Vagina (tissue), 2 donors: ENCODE results near the gene SLCO4C1. TPM values are rescaled to one million over a fixed set of nuclear protein-coding genes. Genes with fewer than 3 reads are reported as not detected.

Experiments
- DNase-seq, 2 donors: peaks; one replicate each; pipeline ENCODE4 v3.0.0-alpha.2; 2017; ENCODE audit errors: extremely low spot score in 2 of 2
- H3K27ac ChIP-seq: fragments of 200-600 bp; sonication (generic); one replicate; pipeline ENCODE4 v1.5.1; 2019
- H3K27me3 ChIP-seq: fragments of 200-600 bp; sonication (generic); one replicate; pipeline ENCODE4 v1.5.1; 2019
- H3K36me3 ChIP-seq, 2 donors: fragments of 200-600 bp; sonication (generic); one replicate each; pipeline ENCODE4 v1.5.1; 2017 to 2019
- H3K4me1 ChIP-seq: fragments of 200-600 bp; sonication (generic); one replicate; pipeline ENCODE4 v1.5.1; 2019
- H3K4me3 ChIP-seq, 2 donors: fragments of 200-600 bp; sonication (generic); 1 replicate in 1 of 2; 2 replicates in 1 of 2; pipeline ENCODE4 v1.5.1; 2016 to 2019
- H3K9me3 ChIP-seq: fragments of 200-600 bp; sonication (generic); one replicate; pipeline ENCODE4 v1.5.1; 2019
- POLR2A ChIP-seq, 2 donors: fragments of 450-650 bp; IDR thresholded peaks; one replicate each; pipeline ENCODE4 v1.6.1; 2017; ENCODE audit warnings: antibody characterized with exemption in 2 of 2, mild to moderate bottlenecking in 2 of 2, moderate library complexity in 2 of 2
- POLR2AphosphoS5 ChIP-seq, 2 donors: sonication (generic); formaldehyde crosslinking; IDR thresholded peaks; one replicate each; pipeline ENCODE4 v1.9.0; 2017; ENCODE audit warnings: antibody characterized with exemption in 2 of 2, mild to moderate bottlenecking in 2 of 2, low read depth in 1 of 2; ENCODE audit not compliant: insufficient read depth in 1 of 2
- intact Hi-C: fragments of 100-400 bp; cut with DNase I; formaldehyde crosslinking; loops from one replicate; pipeline ENCODE4 v1.15.1; 2023
- total RNA-seq: library from RNA; depleted of rRNA; stranded (reverse); fragments of >200 nt; gene quantifications from one replicate; pipeline ENCODE4 v1.2.3, GENCODE V29; 2016
- TF ChIP-seq, protein P1 (sequence below), 3 experiments: fragments of 450-650 bp in 2 of 3; fragments of 200-600 bp in 1 of 3; sonication (generic) in 1 of 3; IDR thresholded peaks; one replicate each; pipeline ENCODE4 v1.5.1; 2017 to 2019; ENCODE audit warnings: antibody characterized with exemption in 3 of 3, mild to moderate bottlenecking in 2 of 3, moderate library complexity in 2 of 3

The SLCO4C1 gene
- total RNA-seq, 1 donor from 2014 or later, result not detected

DNA sequence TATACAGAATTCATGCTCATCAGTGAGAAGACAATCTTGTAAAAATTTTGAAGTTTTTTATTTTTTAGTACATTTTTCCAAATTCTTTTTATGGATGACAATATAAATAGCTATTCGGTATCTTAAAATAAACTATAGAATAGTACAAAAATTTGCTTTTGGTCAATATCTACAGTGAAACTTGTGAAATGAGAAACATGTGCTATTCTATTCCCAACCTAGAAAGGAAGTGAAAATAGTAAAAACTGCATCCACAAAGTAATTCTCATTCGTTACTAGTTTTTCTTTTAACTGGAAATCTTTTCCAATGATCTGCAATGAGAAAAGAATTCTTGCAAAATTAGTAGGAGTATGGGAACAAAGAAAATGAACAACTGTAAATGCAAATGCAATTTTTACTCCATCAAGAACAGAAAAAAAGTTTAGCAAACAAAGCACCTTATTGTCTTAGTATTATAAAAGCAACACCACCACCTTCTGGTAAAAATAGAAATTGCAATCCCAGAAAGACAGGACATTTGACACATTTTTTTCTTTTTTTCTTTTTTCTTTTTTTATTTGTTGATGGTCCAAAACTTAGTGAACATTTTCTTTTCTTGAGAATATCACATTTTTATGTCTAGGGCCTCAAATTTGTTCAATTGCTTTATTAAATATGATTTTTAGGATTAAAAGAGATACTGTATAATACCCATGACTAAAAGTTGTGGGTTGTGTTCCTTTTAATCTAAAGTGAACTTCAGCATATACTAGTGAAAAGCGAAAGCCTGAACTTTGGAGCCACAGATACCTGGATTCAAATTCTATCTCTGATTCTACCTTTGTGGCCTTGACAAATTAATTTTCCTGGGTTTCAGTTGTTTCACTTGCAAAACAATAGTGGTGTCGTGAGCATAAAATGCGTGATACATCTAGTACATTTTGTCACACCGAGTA, 72.3 kb downstream of the SLCO4C1 start:
- Histone ChIP-seq H3K27me3 (no peaks in the 10 kb centered on the region), H3K9me3 (no peaks in the 10 kb centered on the region), H3K36me3 (no peaks in the 10 kb centered on the region), H3K4me1 (no peaks in the 10 kb centered on the region), H3K27ac (no peak overlapping the region), H3K4me3 (no peak overlapping the region)
- TF ChIP-seq, protein P1, sequence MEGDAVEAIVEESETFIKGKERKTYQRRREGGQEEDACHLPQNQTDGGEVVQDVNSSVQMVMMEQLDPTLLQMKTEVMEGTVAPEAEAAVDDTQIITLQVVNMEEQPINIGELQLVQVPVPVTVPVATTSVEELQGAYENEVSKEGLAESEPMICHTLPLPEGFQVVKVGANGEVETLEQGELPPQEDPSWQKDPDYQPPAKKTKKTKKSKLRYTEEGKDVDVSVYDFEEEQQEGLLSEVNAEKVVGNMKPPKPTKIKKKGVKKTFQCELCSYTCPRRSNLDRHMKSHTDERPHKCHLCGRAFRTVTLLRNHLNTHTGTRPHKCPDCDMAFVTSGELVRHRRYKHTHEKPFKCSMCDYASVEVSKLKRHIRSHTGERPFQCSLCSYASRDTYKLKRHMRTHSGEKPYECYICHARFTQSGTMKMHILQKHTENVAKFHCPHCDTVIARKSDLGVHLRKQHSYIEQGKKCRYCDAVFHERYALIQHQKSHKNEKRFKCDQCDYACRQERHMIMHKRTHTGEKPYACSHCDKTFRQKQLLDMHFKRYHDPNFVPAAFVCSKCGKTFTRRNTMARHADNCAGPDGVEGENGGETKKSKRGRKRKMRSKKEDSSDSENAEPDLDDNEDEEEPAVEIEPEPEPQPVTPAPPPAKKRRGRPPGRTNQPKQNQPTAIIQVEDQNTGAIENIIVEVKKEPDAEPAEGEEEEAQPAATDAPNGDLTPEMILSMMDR (IDR thresholded peaks at IDR 0.05), result no peak
- no peak for TF ChIP-seq POLR2AphosphoS5 (IDR thresholded peaks at IDR 0.05; ENCODE audit: insufficient read depth in 1 of 2, low read depth in 1 of 2)
- TF ChIP-seq POLR2A (IDR thresholded peaks at IDR 0.05), result no peak
- intact Hi-C loops, result no loop called here
- DNase-seq, result no peak

DNA sequence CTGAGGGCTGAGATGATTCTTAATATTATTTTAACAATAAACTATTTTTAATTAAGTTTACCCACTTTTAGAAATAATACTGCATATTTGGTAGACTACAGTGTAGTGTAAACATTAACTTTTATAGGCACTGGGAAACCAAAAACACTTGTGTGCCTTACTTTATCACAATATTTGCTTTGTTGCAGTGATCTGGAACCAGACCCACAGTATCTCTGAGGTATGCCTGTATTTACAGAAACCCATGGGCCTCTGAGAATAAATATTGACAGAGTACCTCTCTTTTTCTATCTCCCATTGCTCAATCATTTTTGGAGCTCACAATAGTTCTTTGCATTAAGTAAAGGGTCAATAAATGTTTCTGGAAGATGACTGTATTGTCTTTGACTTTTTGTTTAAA, 73.3 kb downstream of the SLCO4C1 start:
- Histone ChIP-seq H3K27ac (no peak overlapping the region), H3K36me3 (no peaks in the 10 kb centered on the region), H3K9me3 (no peaks in the 10 kb centered on the region), H3K27me3 (no peaks in the 10 kb centered on the region), H3K4me1 (no peaks in the 10 kb centered on the region), H3K4me3 (no peak overlapping the region)
- TF ChIP-seq POLR2AphosphoS5 (IDR thresholded peaks at IDR 0.05; ENCODE audit: insufficient read depth in 1 of 2, low read depth in 1 of 2), result no peak
- intact Hi-C loops, result no loop called here
- DNase-seq, result no peak

DNA sequence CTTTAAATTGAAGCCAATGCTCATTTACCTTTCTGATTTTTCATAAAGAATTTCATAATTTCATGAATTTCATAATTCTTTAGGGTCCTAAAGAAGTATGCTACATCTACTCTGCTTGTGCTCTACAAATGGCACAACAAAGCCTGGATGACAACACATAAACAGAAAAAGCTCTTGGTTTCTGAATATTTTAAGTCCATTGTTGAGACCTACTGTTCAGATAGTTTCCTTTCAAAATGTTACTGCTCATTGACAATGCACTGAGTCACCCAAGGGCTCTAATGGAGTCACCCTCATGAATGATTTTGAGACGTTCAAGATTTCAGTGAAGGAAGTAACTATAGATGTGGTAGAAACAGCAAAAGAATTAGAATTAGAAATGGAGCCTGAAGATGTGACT, 74.1 kb downstream of the SLCO4C1 start:
- intact Hi-C loops, result no loop called here
- Histone ChIP-seq H3K9me3 (no peaks in the 10 kb centered on the region), H3K36me3 (no peaks in the 10 kb centered on the region), H3K4me3 (no peak overlapping the region), H3K27ac (no peak overlapping the region), H3K27me3 (no peaks in the 10 kb centered on the region), H3K4me1 (no peaks in the 10 kb centered on the region)
- DNase-seq, result no peak
- TF ChIP-seq POLR2AphosphoS5 (IDR thresholded peaks at IDR 0.05; ENCODE audit: insufficient read depth in 1 of 2, low read depth in 1 of 2) (no peak), POLR2A (IDR thresholded peaks at IDR 0.05) (no peak)
- TF ChIP-seq, protein P1 (IDR thresholded peaks at IDR 0.05), result no peak

- intact Hi-C loops, result loop anchor here (10.0 kb wide), 1 partner anchor 1647 kb away; no protein-coding TSS in a partner anchor
- Histone ChIP-seq H3K36me3 (no peaks in the 10 kb centered on the region), H3K4me1 (no peaks in the 10 kb centered on the region), H3K27ac (no peak overlapping the region), H3K4me3 (no peak overlapping the region), H3K9me3 (no peaks in the 10 kb centered on the region), H3K27me3 (no peaks in the 10 kb centered on the region)
- TF ChIP-seq, protein P1 (IDR thresholded peaks at IDR 0.05), result no peak
- DNase-seq, result no peak
Measured at GRCh38 chr5:102218159-102218558, 77.9 kb downstream of the SLCO4C1 start.

DNA sequence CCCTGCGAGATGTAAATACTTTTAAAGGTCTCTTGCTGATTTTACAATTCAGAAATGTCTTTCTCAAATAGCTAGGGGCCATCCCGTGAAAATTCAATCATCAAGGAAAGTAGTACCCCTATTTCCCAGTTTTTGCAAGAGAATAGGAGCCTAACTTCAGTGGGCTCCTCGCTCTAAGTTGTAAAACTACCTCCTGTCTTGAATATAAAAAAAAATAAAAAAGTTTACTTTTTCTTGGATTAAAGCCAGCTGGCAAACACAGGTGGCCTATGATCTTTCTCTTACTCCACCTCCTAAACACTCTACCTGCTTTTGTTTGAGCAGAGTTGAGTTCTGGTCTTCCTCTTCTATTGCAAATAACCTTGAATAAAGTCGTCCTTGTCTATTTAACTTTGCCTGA, 79.4 kb downstream of the SLCO4C1 start:
- no peaks in the 10 kb centered on the region for H3K36me3 ChIP-seq
- TF ChIP-seq POLR2A (IDR thresholded peaks at IDR 0.05) (no peak), POLR2AphosphoS5 (IDR thresholded peaks at IDR 0.05; ENCODE audit: insufficient read depth in 1 of 2, low read depth in 1 of 2) (no peak)
- TF ChIP-seq, protein P1 (IDR thresholded peaks at IDR 0.05), result no peak
- no peak overlapping the region for H3K27ac ChIP-seq
- intact Hi-C loops, result loop anchor here (10.0 kb wide), 1 partner anchor 1648 kb away; no protein-coding TSS in a partner anchor
- no peaks in the 10 kb centered on the region for H3K9me3 ChIP-seq
- no peak overlapping the region for H3K4me3 ChIP-seq
- no peaks in the 10 kb centered on the region for H3K27me3 ChIP-seq
- DNase-seq, result no peak
- no peaks in the 10 kb centered on the region for H3K4me1 ChIP-seq
